Stimulated activated CD8-positive, alpha-beta memory T cell treated with anti-CD3 and anti-CD28 coated beads, Interleukin-12 subunit alpha, Interleukin-12 subunit beta, amount 100 ng/mL, for 1 hour (primary cell): ENCODE data around the gene CSF1R.

Experiments used
- DNase-seq: peaks from one replicate; pipeline ENCODE4 v3.0.0-alpha.2; 2020; ENCODE audit warnings: low read depth

The CSF1R gene

GRCh38 chr5:150022681-150023080 lies 63.7 kb downstream of the CSF1R start:
- no peak for DNase-seq

GRCh38 chr5:150022158-150022531 lies 64.2 kb downstream of the CSF1R start:
- no peak for DNase-seq

GRCh38 chr5:150021491-150022157 lies 64.7 kb downstream of the CSF1R start:
- DNase-seq: no peak

DNA sequence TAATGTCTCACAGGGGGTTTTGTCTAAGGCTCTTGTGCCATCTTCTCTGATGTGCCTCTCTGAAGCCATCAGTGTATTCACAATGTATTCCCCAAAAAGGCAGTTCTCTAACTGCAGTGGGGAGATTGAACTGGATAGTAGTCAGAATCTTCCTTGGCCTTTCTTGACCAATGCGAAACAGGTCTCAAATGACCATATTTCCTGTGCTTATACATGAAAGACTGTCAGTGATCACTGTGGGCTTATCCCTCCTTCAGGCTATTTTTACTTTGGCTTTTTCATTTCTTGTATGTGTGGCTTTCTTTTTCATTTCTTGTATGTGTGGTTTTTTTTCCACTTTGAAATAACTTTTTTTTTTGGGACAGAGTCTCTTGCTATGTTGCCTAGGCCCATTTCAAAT lies 66.1 kb downstream of the CSF1R start:
- no peak for DNase-seq

GRCh38 chr5:150017226-150018005 lies 68.9 kb downstream of the CSF1R start:
- DNase-seq: no peak

GRCh38 chr5:150016537-150016936 lies 69.8 kb downstream of the CSF1R start:
- DNase-seq: no peak

GRCh38 chr5:150015415-150015814 lies 70.9 kb downstream of the CSF1R start:
- DNase-seq: no peak

- no peak for DNase-seq
These were observed 71.9 kb downstream of the CSF1R start for GRCh38 chr5:150014456-150014855.

DNA sequence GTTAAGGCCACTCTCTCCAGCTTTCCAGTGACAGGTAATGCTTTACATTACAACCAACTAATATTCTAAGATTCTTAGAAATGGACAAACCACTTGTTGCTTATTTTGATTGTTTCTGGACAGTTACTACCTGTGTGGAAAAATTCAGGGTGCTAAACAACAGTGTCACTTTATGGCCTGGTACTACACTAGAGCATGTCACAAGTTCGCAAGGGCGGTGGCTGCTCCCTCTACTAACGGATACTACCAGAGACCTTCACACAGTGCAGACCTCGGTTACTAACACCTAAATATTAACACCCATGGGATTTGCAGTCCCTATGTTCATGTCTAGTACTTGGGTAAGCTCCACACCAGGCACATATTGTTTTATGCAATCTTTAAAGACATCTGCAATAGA lies 72.4 kb downstream of the CSF1R start:
- no peak for DNase-seq

DNA sequence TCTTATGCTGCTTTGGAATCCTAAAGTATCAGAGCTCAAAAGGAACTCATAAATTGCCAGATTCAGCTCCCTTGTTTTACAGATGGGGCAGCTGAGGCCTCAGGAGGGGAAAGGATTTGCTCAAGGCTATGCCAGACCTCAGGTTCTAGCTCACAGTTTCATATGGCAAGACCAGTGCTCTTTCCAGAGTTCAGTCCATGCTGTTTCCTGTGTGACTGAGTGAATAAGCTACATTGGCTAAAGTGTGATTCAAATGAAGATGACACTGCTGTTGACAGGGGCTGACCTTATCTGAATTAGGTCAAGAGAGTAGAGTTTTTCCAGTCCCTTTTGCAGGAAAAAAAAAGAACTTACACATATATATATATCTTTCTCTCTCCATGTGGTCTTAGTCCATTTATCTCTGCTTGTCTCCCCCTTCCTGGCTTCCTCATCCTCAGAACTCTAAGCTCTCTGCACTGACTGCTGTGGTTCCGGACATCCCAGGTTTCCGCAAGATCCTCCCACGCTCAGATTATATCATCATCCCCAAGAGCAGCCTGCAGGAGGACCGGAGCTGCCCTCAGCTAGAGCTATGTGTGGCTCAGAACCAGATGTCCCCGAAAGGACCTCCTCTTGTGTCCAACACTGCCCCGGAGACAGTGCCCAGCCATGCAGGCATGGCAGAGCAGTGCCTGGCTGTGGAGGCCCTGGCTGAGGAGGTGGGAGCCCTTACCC lies 76.5 kb downstream of the CSF1R start:
- DNase-seq: no peak

- no peak for DNase-seq
These were observed 79.3 kb downstream of the CSF1R start for GRCh38 chr5:150007050-150007449.

DNA sequence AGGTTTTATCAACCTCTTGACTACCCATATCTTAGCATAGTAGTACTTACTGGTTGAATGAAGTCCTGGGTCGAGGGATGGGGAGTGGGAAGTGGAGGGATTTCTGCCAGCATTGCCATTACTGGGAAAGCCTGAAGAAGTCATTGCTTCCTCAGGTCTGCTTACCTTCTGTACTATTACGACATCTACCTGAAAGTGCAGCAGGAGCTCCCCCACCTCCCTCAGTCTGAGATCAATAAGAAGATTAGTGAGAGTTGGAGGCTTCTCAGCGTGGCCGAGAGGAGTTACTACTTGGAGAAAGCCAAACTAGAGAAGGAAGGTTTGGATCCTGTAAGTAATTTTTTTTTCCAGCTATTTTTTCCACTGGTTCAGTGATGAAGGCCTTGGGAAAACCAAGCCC lies 80.0 kb downstream of the CSF1R start:
- DNase-seq: no peak
